GM12873 (cell line): ENCODE data around the gene OTOG.

Experiments used
- TF ChIP-seq, protein P1 (sequence below): IDR thresholded peaks from 2 replicates; pipeline ENCODE4 v1.5.1; 2012; ENCODE audit warnings: low read depth, mild to moderate bottlenecking, moderate library complexity, low read length, control low read depth; ENCODE audit not compliant: insufficient read depth; ENCODE audit errors: missing control alignments

Gene OTOG

DNA sequence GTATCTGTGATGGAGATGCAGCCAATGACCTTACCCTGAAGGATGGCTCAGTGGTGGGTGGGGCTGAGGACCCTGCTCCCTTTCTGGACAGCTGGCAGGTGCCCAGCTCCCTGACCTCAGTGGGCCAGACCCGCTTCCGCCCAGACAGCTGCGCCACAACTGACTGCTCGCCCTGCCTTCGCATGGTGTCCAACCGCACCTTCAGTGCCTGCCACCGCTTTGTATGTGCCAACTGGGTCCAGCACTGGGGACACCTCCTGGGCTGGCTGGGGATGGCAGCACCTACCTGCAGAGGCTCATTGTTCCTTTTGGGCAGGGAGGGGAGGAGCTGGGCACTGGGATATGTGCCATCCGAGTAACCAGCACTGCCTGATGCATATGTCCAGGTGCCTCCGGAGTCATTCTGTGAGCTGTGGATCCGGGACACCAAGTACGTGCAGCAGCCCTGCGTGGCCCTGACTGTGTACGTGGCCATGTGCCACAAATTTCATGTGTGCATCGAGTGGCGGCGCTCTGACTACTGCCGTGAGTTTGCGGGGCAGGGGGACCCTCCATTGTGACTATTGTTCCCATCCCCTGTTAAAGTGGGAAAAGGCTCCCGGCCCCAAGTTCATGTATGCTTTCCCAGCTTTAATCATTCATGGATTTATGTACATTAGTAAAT lies 84.8 kb downstream of the OTOG start:
- TF ChIP-seq, protein P1, sequence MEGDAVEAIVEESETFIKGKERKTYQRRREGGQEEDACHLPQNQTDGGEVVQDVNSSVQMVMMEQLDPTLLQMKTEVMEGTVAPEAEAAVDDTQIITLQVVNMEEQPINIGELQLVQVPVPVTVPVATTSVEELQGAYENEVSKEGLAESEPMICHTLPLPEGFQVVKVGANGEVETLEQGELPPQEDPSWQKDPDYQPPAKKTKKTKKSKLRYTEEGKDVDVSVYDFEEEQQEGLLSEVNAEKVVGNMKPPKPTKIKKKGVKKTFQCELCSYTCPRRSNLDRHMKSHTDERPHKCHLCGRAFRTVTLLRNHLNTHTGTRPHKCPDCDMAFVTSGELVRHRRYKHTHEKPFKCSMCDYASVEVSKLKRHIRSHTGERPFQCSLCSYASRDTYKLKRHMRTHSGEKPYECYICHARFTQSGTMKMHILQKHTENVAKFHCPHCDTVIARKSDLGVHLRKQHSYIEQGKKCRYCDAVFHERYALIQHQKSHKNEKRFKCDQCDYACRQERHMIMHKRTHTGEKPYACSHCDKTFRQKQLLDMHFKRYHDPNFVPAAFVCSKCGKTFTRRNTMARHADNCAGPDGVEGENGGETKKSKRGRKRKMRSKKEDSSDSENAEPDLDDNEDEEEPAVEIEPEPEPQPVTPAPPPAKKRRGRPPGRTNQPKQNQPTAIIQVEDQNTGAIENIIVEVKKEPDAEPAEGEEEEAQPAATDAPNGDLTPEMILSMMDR = no peak

DNA sequence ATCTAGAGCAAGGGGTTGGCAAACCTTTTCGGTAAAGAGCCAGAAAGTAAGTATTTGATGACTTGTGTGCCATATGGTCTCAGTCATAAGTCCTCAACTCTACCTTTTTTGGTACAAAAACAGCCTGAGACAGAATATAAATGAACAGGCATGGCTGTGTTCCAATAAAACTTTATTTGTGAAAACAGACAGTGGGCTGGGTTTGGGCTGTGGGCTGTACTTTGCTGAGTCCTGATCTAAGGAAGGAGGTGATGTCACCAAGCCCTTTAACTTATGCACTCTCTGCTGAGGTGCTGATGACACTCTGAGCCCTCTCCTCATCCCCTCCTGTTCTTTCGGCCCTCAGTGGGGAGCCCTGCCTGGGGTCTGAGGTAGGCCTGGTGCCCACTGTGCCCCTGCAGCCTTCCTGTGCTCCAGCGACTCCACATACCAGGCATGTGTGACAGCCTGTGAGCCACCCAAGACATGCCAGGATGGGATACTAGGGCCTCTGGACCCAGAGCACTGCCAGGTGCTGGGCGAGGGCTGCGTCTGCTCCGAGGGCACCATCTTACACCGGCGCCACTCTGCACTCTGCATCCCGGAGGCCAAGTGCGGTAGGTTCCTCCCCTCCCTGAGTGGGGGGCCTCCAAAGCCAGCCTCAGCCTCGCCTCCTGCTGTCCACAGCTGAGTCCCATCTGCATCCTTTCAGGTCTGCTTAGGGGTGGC lies 86.4 kb downstream of the OTOG start:
- TF ChIP-seq, protein P1 = no peak

GRCh38 chr11:17633987-17634775 lies 87.1 kb downstream of the OTOG start:
- TF ChIP-seq, protein P1 = no peak

DNA sequence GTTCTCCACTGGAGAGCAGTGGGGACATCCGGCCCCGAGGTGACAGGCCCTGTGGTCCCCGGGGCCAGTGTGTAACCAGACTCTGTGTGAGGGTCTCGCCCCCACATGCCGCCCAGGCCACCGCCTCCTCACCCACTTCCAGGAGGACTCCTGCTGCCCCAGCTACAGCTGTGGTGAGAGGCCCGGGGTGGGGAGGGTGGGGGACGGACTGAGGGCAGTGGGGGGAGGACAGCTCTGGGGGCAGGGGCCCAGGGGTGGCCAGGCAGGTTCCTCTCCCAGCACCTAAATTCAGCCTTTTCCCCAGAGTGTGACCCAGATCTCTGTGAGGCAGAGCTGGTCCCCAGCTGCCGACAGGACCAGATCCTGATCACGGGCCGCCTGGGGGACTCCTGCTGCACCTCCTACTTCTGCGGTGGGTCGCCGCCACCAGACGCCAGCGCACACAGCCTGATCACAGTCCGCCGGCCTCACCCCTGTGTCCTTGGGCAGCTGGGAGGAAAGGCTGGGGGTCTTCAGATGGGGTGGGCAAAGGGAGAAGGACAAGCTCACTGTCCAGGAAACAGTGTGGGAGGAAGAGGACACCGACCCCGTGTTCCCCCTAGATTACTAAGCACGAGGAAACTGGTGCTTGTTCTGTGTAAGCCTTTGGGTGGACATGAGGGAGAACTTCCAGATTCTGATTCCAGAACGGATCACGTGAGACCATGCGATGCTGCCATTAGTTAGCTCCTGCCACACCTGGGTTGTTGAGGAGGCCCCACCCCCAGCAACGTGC lies 87.9 kb downstream of the OTOG start:
- TF ChIP-seq, protein P1 = no peak

DNA sequence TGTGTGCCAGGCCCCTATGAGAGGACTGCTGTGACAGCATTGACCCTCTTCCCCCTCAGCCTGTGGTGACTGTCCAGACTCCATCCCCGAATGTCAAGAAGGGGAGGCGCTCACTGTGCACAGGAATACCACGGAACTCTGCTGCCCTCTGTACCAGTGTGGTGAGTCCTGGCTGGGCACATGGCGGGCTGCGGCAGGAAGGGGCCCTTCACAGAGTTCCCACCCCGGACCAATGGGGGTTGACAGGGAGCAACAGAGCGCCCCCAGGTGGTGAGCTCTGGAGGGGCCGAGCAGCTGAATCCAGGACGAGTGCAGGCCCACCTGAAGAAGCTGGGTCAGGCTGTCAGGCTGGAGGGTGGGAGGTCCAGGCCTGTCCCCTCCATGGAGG lies 88.5 kb downstream of the OTOG start:
- TF ChIP-seq, protein P1 = peak; percentile 24

GRCh38 chr11:17636721-17637120 lies 89.7 kb downstream of the OTOG start:
- TF ChIP-seq, protein P1 = no peak
